ENCODE measurements around the gene NEIL1. TPM values are rescaled to one million over a fixed set of nuclear protein-coding genes. Genes with fewer than 3 reads are reported as not detected.

Gene NEIL1
- total and polyA plus RNA-seq, 2 donors (not counting 3 experiments of a cell fraction or from before 2014, with no cell fraction given): 29.5 TPM

DNA sequence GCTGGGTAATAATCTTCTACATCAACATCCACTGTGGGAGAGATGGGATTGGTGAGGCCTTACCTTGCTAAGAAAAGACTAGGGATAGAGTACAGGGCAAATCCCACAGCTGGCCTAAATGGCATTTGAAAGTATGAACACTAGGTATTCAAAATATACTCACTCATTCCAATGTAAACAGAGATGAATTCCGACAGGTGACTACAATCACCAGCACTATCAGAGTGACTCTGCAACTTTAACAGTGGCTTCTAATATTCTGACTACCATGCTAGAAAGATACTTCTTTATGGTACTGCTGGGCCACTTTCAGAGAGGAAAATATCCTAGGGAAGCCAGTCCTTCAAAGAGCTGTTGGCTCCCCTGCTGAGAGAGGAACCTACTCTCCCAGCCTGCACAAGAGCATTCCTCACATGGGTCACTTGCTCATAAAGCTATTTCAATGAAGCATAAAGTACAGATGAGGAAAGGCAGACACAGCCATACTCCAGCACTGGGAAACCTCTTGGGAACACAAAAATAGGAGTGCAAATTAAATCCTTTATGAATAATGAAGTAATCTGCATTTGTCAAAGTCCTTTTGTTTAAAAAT lies 43.0 kb downstream of the NEIL1 start:
- intact Hi-C loops (cut with micrococcal nuclease): no loop called here
- ChIA-PET POLR2A (no interaction called here), CTCF (interaction anchor here (0.7 to 1.5 kb wide), 3 partner anchors 8 to 21 kb away, joined by 3 to 5 read pairs (median 3); partner anchors contain the start of gene MAN2C1)
- DNase-seq (ENCODE audit: low read depth, low spot score): no peak
- no peaks in the 10 kb centered on the region for H3K4me1 ChIP-seq (ENCODE audit: control insufficient read depth, extremely low read depth, insufficient read depth, low read length)
- H2AFZ ChIP-seq (ENCODE audit: low read depth, low read length): no peak overlapping the region
- no peaks in the 10 kb centered on the region for H3K27me3 ChIP-seq (ENCODE audit: control insufficient read depth in 2 of 2, insufficient read depth in 2 of 2, low read length in 2 of 2)
- H3K4me2 ChIP-seq (ENCODE audit: insufficient read depth, low read length): no peak overlapping the region
- H3K79me2 ChIP-seq (ENCODE audit: control insufficient read depth, insufficient read depth, low read length): no peaks in the 10 kb centered on the region
- no peak overlapping the region for H3K4me3 ChIP-seq (replicated peaks in 1 of 3; ENCODE audit: insufficient read depth in 1 of 3, low read depth in 1 of 3, low read length in 3 of 3)
- no peaks in the 10 kb centered on the region for H3K9me1 ChIP-seq (replicated peaks; ENCODE audit: control insufficient read depth, extremely low read depth, insufficient read depth, low read length)
- TF ChIP-seq, protein P1, sequence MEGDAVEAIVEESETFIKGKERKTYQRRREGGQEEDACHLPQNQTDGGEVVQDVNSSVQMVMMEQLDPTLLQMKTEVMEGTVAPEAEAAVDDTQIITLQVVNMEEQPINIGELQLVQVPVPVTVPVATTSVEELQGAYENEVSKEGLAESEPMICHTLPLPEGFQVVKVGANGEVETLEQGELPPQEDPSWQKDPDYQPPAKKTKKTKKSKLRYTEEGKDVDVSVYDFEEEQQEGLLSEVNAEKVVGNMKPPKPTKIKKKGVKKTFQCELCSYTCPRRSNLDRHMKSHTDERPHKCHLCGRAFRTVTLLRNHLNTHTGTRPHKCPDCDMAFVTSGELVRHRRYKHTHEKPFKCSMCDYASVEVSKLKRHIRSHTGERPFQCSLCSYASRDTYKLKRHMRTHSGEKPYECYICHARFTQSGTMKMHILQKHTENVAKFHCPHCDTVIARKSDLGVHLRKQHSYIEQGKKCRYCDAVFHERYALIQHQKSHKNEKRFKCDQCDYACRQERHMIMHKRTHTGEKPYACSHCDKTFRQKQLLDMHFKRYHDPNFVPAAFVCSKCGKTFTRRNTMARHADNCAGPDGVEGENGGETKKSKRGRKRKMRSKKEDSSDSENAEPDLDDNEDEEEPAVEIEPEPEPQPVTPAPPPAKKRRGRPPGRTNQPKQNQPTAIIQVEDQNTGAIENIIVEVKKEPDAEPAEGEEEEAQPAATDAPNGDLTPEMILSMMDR (IDR thresholded peaks at IDR 0.05; ENCODE audit: extremely low read depth in 1 of 2, insufficient read depth in 1 of 2, low read depth in 1 of 2, low read length in 2 of 2): no peak
- no peak for TF ChIP-seq GATA2 (IDR thresholded peaks at IDR 0.05; ENCODE audit: insufficient read depth, insufficient read length, low read depth, low read length)
- TF ChIP-seq POLR2A (IDR thresholded peaks at IDR 0.05; ENCODE audit: low read depth, low read length): no peak
- no peak for TF ChIP-seq MAX (IDR thresholded peaks at IDR 0.05; ENCODE audit: insufficient read depth, insufficient read length)
- TF ChIP-seq EZH2 (IDR thresholded peaks at IDR 0.05; ENCODE audit: borderline replicate concordance, low read depth, low read length, severe bottlenecking): no peak
- TF ChIP-seq JUN (IDR thresholded peaks at IDR 0.05; ENCODE audit: borderline replicate concordance, insufficient read depth, insufficient read length, low read depth): no peak
- TF ChIP-seq MYC (IDR thresholded peaks at IDR 0.05; ENCODE audit: low read depth, low read length): no peak
- TF ChIP-seq POLR2AphosphoS5 (IDR thresholded peaks at IDR 0.05; ENCODE audit: insufficient read depth, low read depth, low read length): no peak
- H3K9ac ChIP-seq (replicated peaks; ENCODE audit: extremely low read depth, insufficient read depth, low read length): no peak overlapping the region
- no peak for FAIRE-seq
- no peaks in the 10 kb centered on the region for H4K20me1 ChIP-seq (replicated peaks; ENCODE audit: control insufficient read depth, extremely low read depth, insufficient read depth, low read length)
- H3K9me3 ChIP-seq (replicated peaks; ENCODE audit: control insufficient read depth, insufficient read depth, low read length): no peaks in the 10 kb centered on the region
- H3K36me3 ChIP-seq (ENCODE audit: control insufficient read depth in 2 of 2, extremely low read depth in 1 of 2, insufficient read depth in 2 of 2, low read length in 2 of 2): peaks cover 15 to 31% of the 10 kb centered on the region in 2 experiments
- dilution Hi-C loops (cut with MboI; ENCODE audit: extremely low pct_ligation_motif_present, low sequenced_read_pairs): no loop called here
- H3K27ac ChIP-seq (ENCODE audit: insufficient read depth, low read depth, low read length): no peak overlapping the region
- no TSS peak for BruUV-seq (replicated peaks)

All from endothelial cell of umbilical vein (primary cell).